ENCODE results near the gene UBE2E1.
A peak's percentile ranks its signal among the peaks of the same experiment; 100 is the strongest.

The UBE2E1 gene

DNA sequence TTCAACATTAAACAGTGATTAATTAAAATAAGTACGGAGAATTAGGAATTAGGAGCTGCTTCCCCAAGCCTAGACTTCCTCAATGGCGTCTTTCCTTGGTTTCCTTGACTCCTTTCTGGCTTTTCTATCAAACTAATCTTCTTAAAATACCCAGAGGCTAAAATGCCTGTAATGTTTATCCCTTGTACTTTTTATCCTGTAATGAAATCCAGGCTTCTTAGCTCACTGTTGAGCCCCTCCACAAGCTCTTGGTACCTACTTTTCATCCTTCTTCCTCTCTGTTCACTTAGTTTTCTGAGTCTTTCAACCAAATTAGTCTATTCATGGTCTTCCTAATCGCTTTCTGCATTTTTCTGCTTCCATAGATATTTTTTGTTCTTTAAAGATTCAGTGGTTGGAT, 6.9 kb upstream of the UBE2E1 start:
- no peaks in the 10 kb centered on the region for H3K36me3 ChIP-seq (ENCODE audit: insufficient read depth, low read length)
- TF ChIP-seq EZH2 (IDR thresholded peaks at IDR 0.05) (no peak), FOXP2 (optimal IDR thresholded peaks at IDR 0.05; ENCODE audit: control extremely low read depth, extremely low read length, insufficient read depth) (no peak), POLR2AphosphoS5 (IDR thresholded peaks at IDR 0.05; ENCODE audit: borderline replicate concordance, low read depth, low read length) (no peak)
- no peaks in the 10 kb centered on the region for H3K9me3 ChIP-seq (ENCODE audit: low read depth, low read length)
- H3K27ac ChIP-seq, result no peak overlapping the region
- H3K4me3 ChIP-seq, result no peak overlapping the region
- DNase-seq (ENCODE audit: low read depth, low spot score), result no peak
- H3K9ac ChIP-seq (ENCODE audit: insufficient read length), result no peak overlapping the region

DNA sequence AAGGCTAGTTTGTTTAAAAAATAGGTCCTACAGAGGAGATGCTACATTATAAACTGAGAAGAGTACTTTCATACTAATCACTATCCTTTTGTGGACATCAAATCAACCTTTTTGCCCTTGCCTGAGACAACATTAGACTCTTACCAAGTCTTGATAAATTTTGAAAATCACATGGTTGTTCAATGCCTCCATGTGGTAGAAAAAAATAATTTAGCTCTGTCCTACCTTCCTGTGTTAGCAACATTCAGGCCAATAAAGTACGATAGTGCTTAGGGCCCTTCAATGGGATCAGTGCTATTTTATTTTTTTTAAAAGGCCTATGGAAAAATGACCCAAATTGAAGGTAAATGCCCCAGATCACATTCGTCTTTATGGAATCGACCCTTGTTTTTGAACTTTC, 5.0 kb upstream of the UBE2E1 start:
- H3K36me3 ChIP-seq (ENCODE audit: insufficient read depth, low read length), result no peaks in the 10 kb centered on the region
- H3K4me3 ChIP-seq, result no peak overlapping the region
- TF ChIP-seq FOXP2 (optimal IDR thresholded peaks at IDR 0.05; ENCODE audit: control extremely low read depth, extremely low read length, insufficient read depth) (no peak), EZH2 (IDR thresholded peaks at IDR 0.05) (no peak), POLR2AphosphoS5 (IDR thresholded peaks at IDR 0.05; ENCODE audit: borderline replicate concordance, low read depth, low read length) (no peak)
- no peak overlapping the region for H3K9ac ChIP-seq (ENCODE audit: insufficient read length)
- H3K27ac ChIP-seq, result no peak overlapping the region
- no peak for DNase-seq (ENCODE audit: low read depth, low spot score)
- H3K9me3 ChIP-seq (ENCODE audit: low read depth, low read length), result no peaks in the 10 kb centered on the region

DNA sequence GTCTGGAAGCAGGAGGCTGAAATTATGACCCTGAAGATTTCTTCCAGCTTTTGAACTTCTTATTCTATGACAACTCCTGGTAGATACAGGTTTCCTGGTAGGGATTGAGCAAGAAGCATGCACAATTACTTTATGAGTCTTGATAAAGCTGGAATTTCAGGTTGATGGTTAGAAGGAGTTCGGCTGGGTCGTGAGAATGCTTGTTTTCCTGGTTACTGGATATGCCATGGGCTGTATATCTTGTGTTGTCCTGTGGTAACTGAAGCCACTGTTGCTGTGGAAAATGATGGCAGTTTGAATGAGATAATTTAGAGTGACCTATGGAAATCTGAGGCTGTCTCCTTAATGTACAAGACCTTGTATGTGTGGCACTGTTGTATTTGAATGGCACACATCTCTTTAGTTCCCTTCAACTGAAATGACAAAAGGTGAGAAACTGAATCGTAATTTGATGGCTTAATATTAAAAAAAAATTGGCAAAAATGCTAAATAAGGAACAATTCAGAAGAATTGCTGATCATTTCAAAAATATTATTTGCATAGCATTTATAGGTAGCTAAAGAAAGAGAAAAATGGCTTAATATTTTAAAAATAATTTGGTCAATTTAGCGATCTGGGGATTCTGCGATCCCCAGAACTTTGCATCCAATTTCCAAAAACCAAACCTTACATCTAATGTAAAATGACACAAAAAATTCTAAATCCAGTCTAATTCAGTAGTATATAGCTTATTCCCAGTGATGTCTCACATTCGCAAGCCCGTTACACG, 1.1 kb upstream of the UBE2E1 start:
- no peak overlapping the region for H3K4me3 ChIP-seq
- H3K27ac ChIP-seq, result no peak overlapping the region

DNA sequence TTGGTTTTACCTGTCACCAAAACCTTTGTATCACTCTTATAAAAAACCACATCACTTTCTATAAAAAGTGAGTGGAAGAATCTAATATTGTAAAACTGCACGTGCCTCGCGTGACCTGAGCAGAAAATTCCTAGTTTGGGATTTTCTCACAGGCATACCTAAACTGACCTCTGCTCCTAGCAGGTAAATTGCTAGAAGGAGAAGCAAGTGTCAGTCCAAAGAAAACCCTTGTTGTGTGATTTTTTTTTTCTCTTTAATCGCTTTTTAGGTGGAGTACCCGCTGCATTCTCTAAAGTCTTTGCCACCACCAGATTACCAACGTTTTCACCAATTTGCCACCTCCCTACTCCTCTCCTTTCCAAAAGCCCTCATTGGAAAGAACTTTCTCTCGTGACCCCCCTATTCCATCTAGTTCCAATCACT, 534 bp upstream of the UBE2E1 start:
- TF ChIP-seq EZH2 (IDR thresholded peaks at IDR 0.05), result no peak
- no peak for TF ChIP-seq FOXP2 (optimal IDR thresholded peaks at IDR 0.05; ENCODE audit: control extremely low read depth, extremely low read length, insufficient read depth)
- no peak for TF ChIP-seq POLR2AphosphoS5 (IDR thresholded peaks at IDR 0.05; ENCODE audit: borderline replicate concordance, low read depth, low read length)
- Histone ChIP-seq H3K36me3 (ENCODE audit: insufficient read depth, low read length) (no peaks in the 10 kb centered on the region; the same call in none of the 2 replicates), H3K9me3 (ENCODE audit: low read depth, low read length) (no peaks in the 10 kb centered on the region), H3K9ac (ENCODE audit: insufficient read length) (peak overlapping the region; percentile 26), H3K27ac (no peak overlapping the region), H3K4me3 (peak overlapping the region; percentile 65)
- DNase-seq (ENCODE audit: low read depth, low spot score), result no peak

More for the DNA sequence above, 1.1 kb upstream of the UBE2E1 start:
- no peak for TF ChIP-seq EZH2 (IDR thresholded peaks at IDR 0.05)
- no peaks in the 10 kb centered on the region for H3K9me3 ChIP-seq (ENCODE audit: low read depth, low read length)
- no peak for DNase-seq (ENCODE audit: low read depth, low spot score)
- no peak overlapping the region for H3K9ac ChIP-seq (ENCODE audit: insufficient read length)
- H3K36me3 ChIP-seq (ENCODE audit: insufficient read depth, low read length), result no peaks in the 10 kb centered on the region; the same call in none of the 2 replicates

DNA sequence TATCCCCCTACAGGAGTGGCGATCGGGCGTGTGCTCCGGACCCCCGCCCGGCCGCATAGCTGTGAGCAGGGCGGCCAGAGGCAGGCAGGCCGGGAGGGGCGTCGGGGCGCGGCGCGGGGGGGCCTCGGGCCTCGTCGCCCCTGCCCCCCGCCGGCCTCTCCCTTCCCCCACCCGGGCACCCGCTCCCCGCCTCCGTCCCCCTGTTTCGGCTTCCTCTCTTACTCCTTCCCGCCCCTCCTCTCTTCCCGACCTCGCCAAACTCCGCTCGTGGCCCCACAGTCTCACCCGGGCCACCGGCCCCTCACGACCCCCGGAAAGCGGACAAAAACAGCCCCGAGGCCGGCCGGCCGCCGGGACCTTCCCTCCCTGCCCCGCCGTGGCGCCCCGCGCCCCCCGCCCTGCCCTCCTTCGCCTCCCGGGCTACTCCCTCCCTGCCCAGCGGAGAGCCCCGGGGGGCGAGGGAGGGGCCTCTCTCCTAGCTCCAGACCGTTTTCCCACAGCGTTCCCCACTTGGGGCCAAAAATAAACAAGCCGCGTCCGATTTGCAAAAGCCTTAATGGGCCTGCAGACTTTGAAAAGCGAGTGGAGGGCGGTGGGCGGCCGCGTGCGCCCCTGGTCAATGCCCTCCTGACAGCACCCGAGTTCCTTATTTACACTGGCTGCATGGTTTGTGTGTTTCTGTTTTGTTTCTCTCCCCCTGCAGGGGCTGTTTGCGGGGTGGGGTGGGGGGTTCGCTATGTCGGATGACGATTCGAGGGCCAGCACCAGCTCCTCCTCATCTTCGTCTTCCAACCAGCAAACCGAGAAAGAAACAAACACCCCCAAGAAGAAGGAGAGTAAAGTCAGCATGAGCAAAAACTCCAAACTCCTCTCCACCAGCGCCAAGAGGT, 1.0 kb downstream of the UBE2E1 start:
- DNase-seq (ENCODE audit: low read depth, low spot score), result no peak

DNA sequence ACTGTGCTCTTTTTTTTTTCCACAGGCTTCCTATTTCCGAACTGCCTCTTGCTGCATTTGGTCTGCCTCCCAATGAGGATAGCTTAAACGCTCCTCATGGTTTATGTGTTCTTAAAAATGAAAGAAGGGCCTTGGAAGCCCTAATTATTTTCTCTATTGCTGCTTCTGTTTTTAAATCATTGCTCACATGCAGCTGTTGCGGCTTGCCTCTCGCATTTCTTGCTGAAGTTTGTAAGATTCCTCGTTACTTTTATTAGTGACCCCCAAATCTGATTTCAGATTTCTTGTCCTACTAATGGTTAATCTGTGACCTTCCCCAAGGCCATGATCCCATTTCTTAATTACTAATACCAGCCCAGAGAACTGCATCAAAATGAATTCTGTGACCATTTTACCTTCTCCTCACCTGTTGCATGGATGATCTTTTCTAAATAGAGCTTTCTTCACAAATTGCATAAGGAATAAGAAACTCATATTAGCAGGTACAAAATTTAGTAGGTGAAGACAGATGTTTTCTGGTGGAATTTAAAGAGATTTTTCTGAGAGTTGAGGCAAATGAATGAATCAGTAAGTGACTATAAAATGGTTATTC, 1.8 kb downstream of the UBE2E1 start:
- no peak for DNase-seq (ENCODE audit: low read depth, low spot score)
- TF ChIP-seq EZH2 (IDR thresholded peaks at IDR 0.05) (no peak), POLR2AphosphoS5 (IDR thresholded peaks at IDR 0.05; ENCODE audit: borderline replicate concordance, low read depth, low read length) (no peak), FOXP2 (optimal IDR thresholded peaks at IDR 0.05; ENCODE audit: control extremely low read depth, extremely low read length, insufficient read depth) (no peak)
- Histone ChIP-seq H3K4me3 (peak overlapping the region; percentile 85), H3K9me3 (ENCODE audit: low read depth, low read length) (no peaks in the 10 kb centered on the region), H3K27ac (no peak overlapping the region; the same call in 1 of the 2 replicates), H3K36me3 (ENCODE audit: insufficient read depth, low read length) (peaks cover 4% of the 10 kb centered on the region), H3K9ac (ENCODE audit: insufficient read length) (peak overlapping the region; percentile 82)

More for the DNA sequence above, 1.0 kb downstream of the UBE2E1 start:
- Histone ChIP-seq H3K9me3 (ENCODE audit: low read depth, low read length) (no peaks in the 10 kb centered on the region), H3K27ac (peak overlapping the region; percentile 31; the same call in 1 of the 2 replicates), H3K9ac (ENCODE audit: insufficient read length) (peak overlapping the region; percentile 82), H3K36me3 (ENCODE audit: insufficient read depth, low read length) (no peaks in the 10 kb centered on the region; the same call in none of the 2 replicates), H3K4me3 (peak overlapping the region; percentile 85)
- TF ChIP-seq EZH2 (IDR thresholded peaks at IDR 0.05), result no peak
- TF ChIP-seq POLR2AphosphoS5 (IDR thresholded peaks at IDR 0.05; ENCODE audit: borderline replicate concordance, low read depth, low read length), result no peak
- no peak for TF ChIP-seq FOXP2 (optimal IDR thresholded peaks at IDR 0.05; ENCODE audit: control extremely low read depth, extremely low read length, insufficient read depth)

DNA sequence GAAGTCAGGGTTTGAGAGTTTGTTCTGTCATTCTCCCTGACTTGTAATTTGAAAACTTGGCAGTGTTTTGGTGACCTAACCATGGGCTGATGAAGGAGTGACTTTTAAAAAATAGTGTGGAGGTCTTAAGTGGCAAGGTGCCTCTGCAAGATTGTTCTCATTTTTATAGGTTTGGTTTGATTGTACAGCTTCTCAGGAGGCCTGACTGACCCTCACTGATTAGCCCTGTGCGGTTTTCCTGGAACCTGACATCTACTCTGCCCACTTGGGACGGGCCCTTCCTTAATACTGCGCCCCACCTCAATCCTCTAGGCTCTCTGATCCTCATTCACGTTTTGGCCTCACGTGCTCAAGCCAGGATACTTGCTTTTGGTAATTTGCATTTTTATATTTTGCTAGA, 2.8 kb downstream of the UBE2E1 start:
- Histone ChIP-seq H3K9me3 (ENCODE audit: low read depth, low read length) (no peaks in the 10 kb centered on the region), H3K27ac (no peak overlapping the region), H3K9ac (ENCODE audit: insufficient read length) (no peak overlapping the region), H3K4me3 (peak overlapping the region; percentile 18; the same call in 1 of the 2 replicates), H3K36me3 (ENCODE audit: insufficient read depth, low read length) (peaks cover 8% of the 10 kb centered on the region)
- no peak for TF ChIP-seq FOXP2 (optimal IDR thresholded peaks at IDR 0.05; ENCODE audit: control extremely low read depth, extremely low read length, insufficient read depth)
- TF ChIP-seq POLR2AphosphoS5 (IDR thresholded peaks at IDR 0.05; ENCODE audit: borderline replicate concordance, low read depth, low read length), result no peak
- no peak for TF ChIP-seq EZH2 (IDR thresholded peaks at IDR 0.05)
- DNase-seq (ENCODE audit: low read depth, low spot score), result no peak

DNA sequence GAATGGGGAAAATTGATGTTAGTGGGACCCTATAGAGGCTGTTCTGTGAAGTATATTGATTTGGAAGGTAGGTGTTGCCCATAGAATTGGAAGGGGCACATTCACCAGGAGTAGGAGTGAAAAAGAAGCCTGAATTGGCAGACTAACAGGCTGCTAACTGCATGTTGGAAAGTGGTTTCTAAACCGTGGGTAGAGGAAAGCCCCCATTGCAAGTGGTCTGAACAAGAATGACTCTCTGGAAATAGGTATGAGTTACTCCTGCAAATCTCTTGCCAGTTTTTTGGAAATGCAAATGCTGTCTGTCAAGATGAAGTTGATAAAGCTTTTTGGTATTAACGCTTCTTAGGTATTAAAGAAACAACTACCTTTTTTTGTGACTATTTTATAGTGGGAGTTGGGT, 3.5 kb downstream of the UBE2E1 start:
- no peaks in the 10 kb centered on the region for H3K9me3 ChIP-seq (ENCODE audit: low read depth, low read length)
- TF ChIP-seq EZH2 (IDR thresholded peaks at IDR 0.05), result no peak
- no peak for TF ChIP-seq POLR2AphosphoS5 (IDR thresholded peaks at IDR 0.05; ENCODE audit: borderline replicate concordance, low read depth, low read length)
- TF ChIP-seq FOXP2 (optimal IDR thresholded peaks at IDR 0.05; ENCODE audit: control extremely low read depth, extremely low read length, insufficient read depth), result no peak
- H3K27ac ChIP-seq, result peak overlapping the region; percentile 74; the same call in 1 of the 2 replicates
- H3K36me3 ChIP-seq (ENCODE audit: insufficient read depth, low read length), result peaks cover 12% of the 10 kb centered on the region
- H3K4me3 ChIP-seq, result peak overlapping the region; percentile 79
- DNase-seq (ENCODE audit: low read depth, low spot score), result no peak
- no peak overlapping the region for H3K9ac ChIP-seq (ENCODE audit: insufficient read length)
